GM21576 (cell line): Measurements from ENCODE around the gene LIN7A.
"Not testable (repeated sequence)": the region's sequence is repeated elsewhere in the genome, so short reads cannot be mapped to it uniquely, and the experiment has no call there.

Experiments
- ATAC-seq: cut with Tn5 transposase; IDR thresholded peaks from one replicate; pipeline ENCODE4 v1.9.1; 2021; ENCODE audit warnings: mild to moderate bottlenecking, moderate library complexity; ENCODE audit not compliant: unreplicated experiment

LIN7A gene

GRCh38 chr12:80814453-80814852 is 123.3 kb downstream of the LIN7A start:
- no peak for ATAC-seq

- peak; percentile 64 for ATAC-seq
Observed at GRCh38 chr12:80813820-80814219, 123.9 kb downstream of the LIN7A start.

DNA sequence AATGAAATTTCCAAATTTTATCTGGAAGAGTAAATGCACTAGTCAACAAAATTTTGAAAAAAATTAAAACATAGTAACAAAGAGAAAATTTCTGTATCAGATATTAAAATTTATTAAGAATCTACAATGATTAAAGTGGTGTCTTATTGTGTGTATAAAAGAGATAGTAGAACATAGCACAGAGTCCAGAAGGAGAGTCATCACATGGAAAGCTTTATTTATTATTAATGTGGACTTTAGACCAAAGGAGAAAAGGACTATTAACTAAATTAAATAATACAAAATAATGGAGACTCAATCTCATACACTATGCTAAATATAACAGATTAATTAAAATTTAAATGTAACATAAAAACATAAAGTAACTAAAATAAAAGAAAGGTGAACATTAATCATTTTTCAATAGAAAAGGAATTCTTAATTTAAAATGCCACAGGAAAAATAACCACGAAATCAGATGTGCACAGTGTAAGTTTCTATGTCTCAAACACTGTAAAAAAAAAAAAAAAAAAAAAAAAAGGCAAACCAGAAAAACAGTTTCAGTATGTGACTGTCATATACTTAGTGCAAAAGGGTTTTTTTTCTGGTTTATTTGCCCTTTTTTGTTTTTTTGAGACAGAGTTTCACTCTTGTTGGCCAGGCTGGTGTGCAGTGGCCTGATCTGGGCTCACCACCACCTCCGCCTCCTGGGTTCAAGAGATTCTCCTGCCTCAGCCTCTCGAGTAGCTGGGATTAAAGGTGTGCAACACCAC is 125.6 kb downstream of the LIN7A start:
- peak; percentile 30 for ATAC-seq

DNA sequence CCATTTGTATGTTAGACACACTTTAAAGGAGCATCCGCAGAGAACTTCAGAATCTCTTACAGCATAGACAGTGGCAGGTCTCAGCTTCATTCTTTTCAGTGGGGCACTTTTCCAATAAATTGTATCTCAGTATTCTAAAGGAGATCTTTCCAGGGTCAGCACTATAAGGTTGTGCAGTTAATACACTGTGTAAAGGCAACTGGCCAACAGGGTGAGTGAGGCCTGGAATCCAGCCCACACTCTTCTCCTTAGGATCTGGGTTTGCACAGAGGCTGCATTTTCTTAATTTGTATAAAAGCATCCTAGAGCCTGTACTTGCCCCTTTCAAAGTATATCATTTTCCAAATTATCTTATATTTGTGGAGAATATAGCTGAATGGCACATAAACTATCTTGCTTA is 126.9 kb downstream of the LIN7A start:
- ATAC-seq, result no peak

GRCh38 chr12:80807640-80808288 is 130.0 kb downstream of the LIN7A start:
- ATAC-seq, result peak; percentile 86

DNA sequence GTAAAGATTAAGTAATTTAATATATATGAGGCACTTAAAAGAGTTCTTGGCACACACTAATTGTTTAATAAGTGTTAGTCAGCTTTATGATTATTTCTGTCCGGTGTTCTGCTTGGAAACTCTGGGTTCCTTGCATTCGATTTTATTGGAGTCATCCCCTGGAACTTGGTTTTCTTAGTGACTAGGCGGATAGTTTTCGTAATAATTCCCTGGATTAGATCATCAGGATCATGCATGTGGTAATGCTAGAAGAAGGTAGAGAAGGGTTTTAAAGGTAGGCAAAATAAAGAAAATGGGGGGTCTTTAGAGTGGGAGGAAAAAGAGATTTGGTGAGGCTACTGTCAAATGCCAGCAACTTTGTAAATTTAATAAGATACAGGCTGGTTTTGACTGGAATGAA is 132.6 kb downstream of the LIN7A start:
- ATAC-seq, result no peak

DNA sequence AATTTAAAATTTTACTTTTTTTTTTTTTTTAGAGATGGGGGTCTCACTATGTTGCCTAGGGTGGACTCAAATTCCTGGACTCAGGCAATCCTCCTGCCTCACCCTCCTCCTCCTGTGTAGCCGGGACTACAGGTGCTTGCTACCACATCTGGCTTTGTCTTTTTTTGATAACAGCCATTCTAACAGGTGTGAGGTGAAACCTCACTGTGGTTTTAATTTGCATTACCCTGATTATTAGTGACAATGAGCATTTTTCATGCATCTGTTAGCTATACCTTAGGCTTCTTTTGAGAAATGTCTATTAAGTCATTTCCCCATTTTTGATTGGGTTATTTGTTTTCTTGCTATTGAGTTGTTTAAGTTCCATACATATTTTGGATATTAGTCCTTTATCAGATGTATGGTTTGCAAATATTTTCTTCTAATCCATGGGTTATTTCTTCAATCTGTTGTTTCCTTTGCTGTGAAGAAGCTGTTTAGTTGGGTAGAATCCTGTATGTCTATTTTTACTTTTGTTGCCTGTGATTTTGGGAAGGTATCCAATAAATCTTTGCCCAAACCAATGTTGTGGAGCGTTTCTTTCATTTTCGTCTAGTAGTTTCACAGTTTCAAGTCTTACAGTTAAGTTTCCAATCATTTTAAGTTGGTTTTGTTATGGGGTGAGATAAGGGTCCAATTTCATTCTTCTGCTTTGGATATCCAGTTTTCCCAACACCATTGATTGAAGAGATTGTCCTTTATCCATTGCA is 134.9 kb downstream of the LIN7A start:
- ATAC-seq, result peak; percentile 93

GRCh38 chr12:80798281-80798680 is 139.5 kb downstream of the LIN7A start:
- ATAC-seq, result no peak

DNA sequence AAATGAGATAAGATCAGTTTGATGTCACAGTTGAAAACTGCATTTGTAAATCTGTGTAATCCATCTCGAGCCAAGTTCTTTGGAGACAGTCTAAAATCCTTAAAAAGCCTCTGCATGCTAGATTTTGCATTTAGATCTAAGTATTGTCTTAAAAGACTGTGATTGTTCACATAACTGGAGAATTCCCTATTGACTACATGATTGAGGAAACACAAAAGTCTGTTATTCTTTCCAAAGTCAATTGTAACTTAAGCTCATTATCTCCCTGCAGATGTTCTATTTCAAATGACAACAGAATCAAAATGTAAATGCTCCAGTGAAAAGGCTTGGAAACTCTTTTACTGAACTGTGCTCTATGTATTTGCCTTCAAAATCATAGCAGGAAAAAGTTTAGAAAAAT is 143.2 kb downstream of the LIN7A start:
- no peak for ATAC-seq

- no peak for ATAC-seq
Observed at GRCh38 chr12:80792861-80793260, 144.9 kb downstream of the LIN7A start.

DNA sequence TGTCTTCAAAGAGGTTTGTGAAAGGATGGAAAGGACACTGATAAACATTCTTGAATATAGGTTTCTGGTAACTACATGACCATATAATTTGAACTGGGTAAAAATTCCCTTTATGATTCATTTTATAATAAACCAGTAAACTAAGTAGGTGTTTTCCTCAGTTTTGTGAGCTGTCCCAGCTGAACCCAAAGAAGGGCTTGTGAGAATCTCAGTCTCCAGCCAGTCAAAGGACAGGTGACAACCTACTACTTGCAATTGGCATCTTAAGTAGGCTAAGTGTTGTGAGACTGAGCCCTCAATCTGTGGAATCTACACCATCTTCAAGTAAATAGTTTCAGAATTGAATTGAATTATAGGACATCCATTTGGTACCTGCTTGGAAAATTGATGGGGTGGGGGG is 145.9 kb downstream of the LIN7A start:
- ATAC-seq, result no peak

GRCh38 chr12:80788407-80788806 is 149.3 kb downstream of the LIN7A start:
- ATAC-seq, result not testable (repeated sequence)

DNA sequence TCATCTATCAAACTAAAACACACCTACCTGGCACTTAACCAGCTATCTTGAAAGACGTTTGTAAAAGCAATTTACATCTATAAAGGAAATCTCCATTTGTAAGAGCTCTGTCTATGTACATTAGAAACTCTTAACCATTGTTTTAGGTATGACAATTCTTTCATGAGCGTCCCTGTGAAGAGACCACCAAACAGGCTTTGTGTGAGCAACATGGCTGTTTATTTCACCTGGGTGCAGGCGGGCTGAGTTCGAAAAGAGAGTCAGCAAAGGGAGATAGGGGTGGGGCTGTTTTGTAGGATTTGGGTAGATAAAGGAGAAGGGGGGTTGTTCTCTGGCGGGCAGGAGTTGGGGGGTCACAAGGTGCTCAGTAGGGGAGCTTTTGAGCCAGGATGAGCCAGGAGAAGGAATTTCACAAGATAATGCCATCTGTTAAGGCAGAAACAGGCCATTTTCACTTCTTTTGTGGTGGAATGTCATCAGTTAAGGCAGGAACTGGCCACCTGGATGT is 154.7 kb downstream of the LIN7A start:
- not testable (repeated sequence) for ATAC-seq

DNA sequence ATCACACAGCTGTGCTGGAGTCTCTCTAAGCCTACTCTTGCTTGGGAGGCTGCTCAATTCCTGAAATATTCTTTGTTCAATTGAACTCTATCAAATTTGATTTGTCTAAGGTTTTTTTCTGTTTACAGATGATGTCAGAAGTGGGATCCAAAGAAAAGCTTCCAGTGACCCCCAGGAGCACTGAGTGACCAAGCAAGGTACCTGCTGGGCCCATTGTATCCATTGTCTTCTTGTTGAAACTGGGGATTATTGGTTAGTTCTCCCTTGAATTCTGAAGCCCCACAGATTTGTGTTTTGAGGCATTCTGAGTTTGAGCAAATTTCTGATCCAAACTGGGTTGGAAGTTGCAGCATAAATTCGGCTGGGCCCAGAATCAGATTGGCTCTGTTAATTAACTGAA is 156.4 kb downstream of the LIN7A start:
- ATAC-seq, result no peak

DNA sequence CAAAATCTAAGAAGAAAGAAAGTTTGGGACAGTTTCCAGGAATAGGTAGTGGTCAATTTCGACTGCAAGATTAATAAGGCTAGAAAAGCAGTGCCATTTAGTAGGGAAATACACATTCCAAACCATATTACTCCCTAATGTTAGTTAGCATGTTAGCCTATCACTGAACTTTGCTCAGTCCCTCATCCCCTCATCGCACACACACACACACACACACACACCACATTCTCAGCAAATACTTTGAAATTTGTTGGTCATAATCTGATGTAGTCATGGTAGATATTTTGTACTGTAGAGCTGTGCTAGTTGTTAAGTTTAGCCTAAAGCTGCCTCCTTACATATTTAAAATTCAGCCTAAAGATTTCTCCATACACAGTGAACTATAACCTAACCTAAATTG is 157.0 kb downstream of the LIN7A start:
- ATAC-seq, result no peak

DNA sequence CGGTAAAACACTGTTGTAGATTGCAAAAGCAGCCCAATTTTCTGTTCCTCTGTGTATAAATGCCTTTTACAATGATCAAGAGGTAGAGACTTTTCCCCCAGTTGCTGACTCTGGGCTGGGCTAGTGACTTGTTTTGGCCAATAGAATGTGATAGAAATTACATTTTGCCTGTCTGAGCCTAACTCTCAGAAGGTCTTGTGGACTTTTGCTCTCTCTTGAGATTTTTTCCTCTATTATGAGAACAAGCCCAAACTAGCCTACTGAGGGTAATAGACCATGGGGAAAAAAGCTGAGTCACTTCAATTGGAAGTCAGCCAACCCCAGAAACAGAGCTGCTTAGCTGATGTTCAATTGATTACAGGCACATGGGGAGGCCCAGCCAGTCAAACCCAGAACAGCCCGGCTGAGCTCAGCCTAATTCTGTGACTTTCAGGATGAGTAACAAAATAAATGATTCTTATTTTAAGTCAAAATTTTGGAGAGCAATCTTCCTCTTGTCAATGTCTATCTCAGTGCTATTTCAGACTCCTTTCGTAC is 159.7 kb downstream of the LIN7A start:
- peak; percentile 97 for ATAC-seq

DNA sequence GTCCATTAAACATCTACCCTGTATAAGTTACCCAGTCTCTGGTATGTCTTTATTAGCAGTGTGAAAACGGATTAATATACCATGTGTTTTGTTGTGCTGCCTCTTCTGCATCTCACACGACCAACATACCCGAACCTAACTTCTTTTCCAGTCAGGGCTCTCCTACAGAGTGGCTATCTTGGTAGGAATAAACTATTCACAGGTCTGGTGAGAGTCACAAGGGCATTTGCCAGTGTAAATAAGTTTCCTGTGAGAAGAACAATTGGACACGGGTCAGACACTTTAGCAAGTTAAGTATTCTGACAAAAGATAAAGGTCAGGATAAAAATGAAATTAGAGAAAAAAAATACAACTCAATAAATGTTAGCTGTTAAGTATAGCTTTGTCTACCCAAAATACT is 160.1 kb downstream of the LIN7A start:
- no peak for ATAC-seq

DNA sequence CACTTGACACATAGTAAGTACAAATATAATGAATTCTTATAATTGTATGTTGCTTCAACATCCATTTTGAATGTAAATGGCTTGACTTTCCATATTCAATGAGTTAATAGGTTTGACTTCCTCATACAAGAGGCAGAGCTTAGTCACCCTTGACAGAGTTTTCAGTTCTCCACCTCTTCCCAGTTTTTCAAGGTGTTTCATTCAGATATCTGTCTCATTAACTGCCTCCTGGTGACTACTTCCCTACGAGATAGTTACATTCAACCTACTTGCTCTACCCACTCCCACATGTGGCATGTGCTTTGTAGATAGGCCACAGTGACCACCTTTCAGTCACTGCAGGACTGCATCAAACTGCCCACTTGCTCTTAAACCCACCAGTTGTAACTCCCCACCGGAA is 161.0 kb downstream of the LIN7A start:
- ATAC-seq, result no peak

- no peak for ATAC-seq
Observed at GRCh38 chr12:80770958-80771357, 166.8 kb downstream of the LIN7A start.

- no peak for ATAC-seq
Observed at GRCh38 chr12:80769553-80770140, 168.1 kb downstream of the LIN7A start.

DNA sequence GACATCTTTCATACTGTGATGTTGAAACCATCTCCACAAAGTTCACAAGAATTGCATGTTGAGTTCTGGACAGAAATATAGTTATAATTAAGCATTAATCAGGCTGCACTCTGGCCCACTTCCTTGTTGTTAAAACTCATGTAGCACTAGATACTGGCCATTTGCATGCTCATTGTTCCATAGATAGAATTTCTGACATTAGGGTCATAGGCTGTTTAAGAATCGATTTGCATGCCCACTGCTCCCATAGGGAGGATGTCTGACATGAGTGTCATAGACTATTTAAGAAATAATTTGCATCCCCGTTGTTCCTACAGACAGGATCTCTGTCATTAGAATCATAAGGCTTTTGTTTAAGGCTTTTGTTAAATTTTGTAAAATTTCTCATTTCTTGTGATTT is 170.8 kb downstream of the LIN7A start:
- peak; percentile 86 for ATAC-seq
